Astrocyte (in vitro differentiated cells and primary cell): ENCODE measurements around the gene GUCA1A.

Source experiments
- EZH2 ChIP-seq: IDR thresholded peaks from 2 replicates; pipeline ENCODE4 v1.6.1; 2012; ENCODE audit warnings: mild to moderate bottlenecking, low read length, inconsistent platforms; ENCODE audit not compliant: insufficient read depth
- TF ChIP-seq, protein P1 (sequence below): IDR thresholded peaks from 2 replicates; pipeline ENCODE4 v1.5.1; 2011; ENCODE audit warnings: low read depth, mild to moderate bottlenecking, inconsistent platforms, low read length, moderate library complexity; ENCODE audit not compliant: insufficient read depth

- TF ChIP-seq EZH2 = no peak
- TF ChIP-seq, protein P1, sequence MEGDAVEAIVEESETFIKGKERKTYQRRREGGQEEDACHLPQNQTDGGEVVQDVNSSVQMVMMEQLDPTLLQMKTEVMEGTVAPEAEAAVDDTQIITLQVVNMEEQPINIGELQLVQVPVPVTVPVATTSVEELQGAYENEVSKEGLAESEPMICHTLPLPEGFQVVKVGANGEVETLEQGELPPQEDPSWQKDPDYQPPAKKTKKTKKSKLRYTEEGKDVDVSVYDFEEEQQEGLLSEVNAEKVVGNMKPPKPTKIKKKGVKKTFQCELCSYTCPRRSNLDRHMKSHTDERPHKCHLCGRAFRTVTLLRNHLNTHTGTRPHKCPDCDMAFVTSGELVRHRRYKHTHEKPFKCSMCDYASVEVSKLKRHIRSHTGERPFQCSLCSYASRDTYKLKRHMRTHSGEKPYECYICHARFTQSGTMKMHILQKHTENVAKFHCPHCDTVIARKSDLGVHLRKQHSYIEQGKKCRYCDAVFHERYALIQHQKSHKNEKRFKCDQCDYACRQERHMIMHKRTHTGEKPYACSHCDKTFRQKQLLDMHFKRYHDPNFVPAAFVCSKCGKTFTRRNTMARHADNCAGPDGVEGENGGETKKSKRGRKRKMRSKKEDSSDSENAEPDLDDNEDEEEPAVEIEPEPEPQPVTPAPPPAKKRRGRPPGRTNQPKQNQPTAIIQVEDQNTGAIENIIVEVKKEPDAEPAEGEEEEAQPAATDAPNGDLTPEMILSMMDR = no peak
Observed at GRCh38 chr6:42155293-42155692, 17.9 kb upstream of the GUCA1A start.
